Measurements from ENCODE around the gene COX14.
A peak's percentile ranks its signal among the peaks of the same experiment; 100 is the strongest.
"Not testable (repeated sequence)": the region's sequence is repeated elsewhere in the genome, so short reads cannot be mapped to it uniquely, and the experiment has no call there.

COX14 gene

DNA sequence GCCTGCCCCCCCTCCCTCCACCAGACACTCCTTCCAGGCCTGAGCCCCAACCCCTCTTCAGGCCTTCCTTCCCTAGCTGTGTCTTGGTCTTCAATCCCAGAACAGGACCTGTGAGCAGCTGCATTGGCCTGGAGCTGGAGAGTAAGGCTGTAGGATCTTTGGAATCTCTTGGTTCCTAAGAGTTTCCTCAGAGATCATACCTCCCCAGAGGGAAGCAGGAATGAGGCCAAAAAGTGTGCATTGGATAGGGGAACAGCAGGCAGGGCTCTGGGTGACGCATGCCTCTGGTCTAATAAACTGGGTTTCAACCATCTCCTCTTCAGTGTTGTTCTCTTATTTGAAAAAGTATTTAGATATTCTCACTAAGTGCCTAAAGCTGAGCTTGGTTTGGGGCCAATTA, 28.7 kb upstream of the COX14 start (continued):
- TF ChIP-seq PRDM6 (tag by site-specific recombination; IDR thresholded peaks at IDR 0.05) (no peak), ZNF768 (tag by site-specific recombination; IDR thresholded peaks at IDR 0.05) (no peak)

DNA sequence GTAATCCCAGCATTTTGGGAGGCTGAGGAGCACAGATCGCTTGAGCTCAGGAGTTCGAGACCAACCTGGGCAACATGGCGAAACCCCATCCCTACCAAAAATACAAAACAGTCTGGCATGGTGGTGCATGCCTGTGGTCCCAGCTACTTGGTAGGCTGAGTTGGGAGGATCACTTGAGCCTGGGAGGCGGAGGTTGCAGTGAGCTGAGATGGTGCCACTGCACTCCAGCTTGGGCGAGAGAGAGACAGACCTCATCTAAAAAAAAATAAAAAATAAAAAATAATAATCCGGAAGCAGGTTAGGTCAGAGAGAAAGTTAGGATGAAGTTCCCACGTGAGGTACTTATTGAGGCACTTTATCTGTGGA, 27.6 kb upstream of the COX14 start:
- peak overlapping the region; percentile 75 for H3K4me3 ChIP-seq (ENCODE audit: low read depth, low read length)
- POLR2A ChIA-PET: interaction anchor here (0.5 to 2.9 kb wide), 26 partner anchors 8 to 263 kb away, joined by 3 to 68 read pairs (median 4); partner anchors contain the start of genes BCDIN3D, CERS5, COX14 and GPD1
- H3K27ac ChIP-seq (ENCODE audit: extremely low read depth, low read depth, low read length): peak overlapping the region; percentile 69
- peaks cover 22 to 34% of the 10 kb centered on the region in 2 experiments for H3K36me3 ChIP-seq (ENCODE audit: control insufficient read depth in 2 of 2, insufficient read depth in 1 of 2, low read length in 2 of 2)
- H3K4me1 ChIP-seq (ENCODE audit: control insufficient read depth, insufficient read depth, low read length); H3K9me3 ChIP-seq (ENCODE audit: control insufficient read depth, insufficient read depth, low read depth, low read length): not testable (repeated sequence)
- TF ChIP-seq ZNF335 (tag by site-specific recombination; conservative IDR thresholded peaks at IDR 0.05) (peak; percentile 68), ZNF362 (tag by site-specific recombination; IDR thresholded peaks at IDR 0.05) (peak; percentile 64; the same call in 1 of the 2 replicates), EGR2 (tag by site-specific recombination; IDR thresholded peaks at IDR 0.05; ENCODE audit: low read depth) (0 out of 2 replicates have a peak, but pooled peaks have one; percentile 19), ZFHX2 (tag by site-specific recombination; conservative IDR thresholded peaks at IDR 0.05) (peak; percentile 31)
- TF ChIP-seq, protein P1, sequence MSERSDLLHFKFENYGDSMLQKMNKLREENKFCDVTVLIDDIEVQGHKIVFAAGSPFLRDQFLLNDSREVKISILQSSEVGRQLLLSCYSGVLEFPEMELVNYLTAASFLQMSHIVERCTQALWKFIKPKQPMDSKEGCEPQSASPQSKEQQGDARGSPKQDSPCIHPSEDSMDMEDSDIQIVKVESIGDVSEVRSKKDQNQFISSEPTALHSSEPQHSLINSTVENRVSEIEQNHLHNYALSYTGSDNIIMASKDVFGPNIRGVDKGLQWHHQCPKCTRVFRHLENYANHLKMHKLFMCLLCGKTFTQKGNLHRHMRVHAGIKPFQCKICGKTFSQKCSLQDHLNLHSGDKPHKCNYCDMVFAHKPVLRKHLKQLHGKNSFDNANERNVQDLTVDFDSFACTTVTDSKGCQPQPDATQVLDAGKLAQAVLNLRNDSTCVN (tag by site-specific recombination; optimal IDR thresholded peaks at IDR 0.05): peak; percentile 8
- CTCF ChIA-PET: interaction anchor here (0.5 to 3.8 kb wide), 29 partner anchors 8 to 1330 kb away, joined by 3 to 34 read pairs (median 5); partner anchors contain the start of genes CERS5 and COX14

GRCh38 chr12:50084775-50085614, 27.0 kb upstream of the COX14 start, which contains the start of gene SMARCD1:
SMARCD1 (plus strand) TSS chr12:50085342; CDS start chr12:50085370, 28 bp downstream.
- peak within 1 kb of the TSS; percentile 69 for H3K27ac ChIP-seq (ENCODE audit: extremely low read depth, low read depth, low read length)
- ChIA-PET CTCF (interaction anchor here (0.5 to 3.8 kb wide), 31 partner anchors 9 to 1329 kb away, joined by 3 to 34 read pairs (median 4); partner anchors contain the start of genes CERS5 and COX14), POLR2A (interaction anchor here (0.5 to 2.9 kb wide), 26 partner anchors 8 to 264 kb away, joined by 3 to 68 read pairs (median 4); partner anchors contain the start of genes BCDIN3D, CERS5, COX14 and GPD1)
- peaks cover 28 to 40% of the 10 kb centered on the region in 2 experiments for H3K36me3 ChIP-seq (ENCODE audit: control insufficient read depth in 2 of 2, insufficient read depth in 1 of 2, low read length in 2 of 2)
- H3K4me1 ChIP-seq (ENCODE audit: control insufficient read depth, insufficient read depth, low read length): no peaks in the 10 kb centered on the region
- H3K4me3 ChIP-seq (ENCODE audit: low read depth, low read length): peak within 1 kb of the TSS; percentile 75
- no peaks in the 10 kb centered on the region for H3K9me3 ChIP-seq (ENCODE audit: control insufficient read depth, insufficient read depth, low read depth, low read length)
- TF ChIP-seq ZNF791 (tag by site-specific recombination; IDR thresholded peaks at IDR 0.05) (no peak), ZEB2 (tag by site-specific recombination; IDR thresholded peaks at IDR 0.05) (peak; percentile 84), ZSCAN4 (tag by site-specific recombination; IDR thresholded peaks at IDR 0.05) (no peak), OSR2 (tag by site-specific recombination; IDR thresholded peaks at IDR 0.05) (no peak), ZBTB8A (tag by site-specific recombination; IDR thresholded peaks at IDR 0.05) (peak; percentile 44), ZNF140 (tag by site-specific recombination; IDR thresholded peaks at IDR 0.05) (no peak), ZNF132 (tag by site-specific recombination; IDR thresholded peaks at IDR 0.05; ENCODE audit: borderline replicate concordance) (no peak), ZNF521 (tag by site-specific recombination; IDR thresholded peaks at IDR 0.05) (no peak), ZNF707 (tag by site-specific recombination; IDR thresholded peaks at IDR 0.05) (no peak), KLF16 (tag by site-specific recombination; IDR thresholded peaks at IDR 0.05) (no peak; the same call in none of the 2 replicates)
- TF ChIP-seq, protein P2, sequence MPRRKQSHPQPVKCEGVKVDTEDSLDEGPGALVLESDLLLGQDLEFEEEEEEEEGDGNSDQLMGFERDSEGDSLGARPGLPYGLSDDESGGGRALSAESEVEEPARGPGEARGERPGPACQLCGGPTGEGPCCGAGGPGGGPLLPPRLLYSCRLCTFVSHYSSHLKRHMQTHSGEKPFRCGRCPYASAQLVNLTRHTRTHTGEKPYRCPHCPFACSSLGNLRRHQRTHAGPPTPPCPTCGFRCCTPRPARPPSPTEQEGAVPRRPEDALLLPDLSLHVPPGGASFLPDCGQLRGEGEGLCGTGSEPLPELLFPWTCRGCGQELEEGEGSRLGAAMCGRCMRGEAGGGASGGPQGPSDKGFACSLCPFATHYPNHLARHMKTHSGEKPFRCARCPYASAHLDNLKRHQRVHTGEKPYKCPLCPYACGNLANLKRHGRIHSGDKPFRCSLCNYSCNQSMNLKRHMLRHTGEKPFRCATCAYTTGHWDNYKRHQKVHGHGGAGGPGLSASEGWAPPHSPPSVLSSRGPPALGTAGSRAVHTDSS (tag by site-specific recombination; IDR thresholded peaks at IDR 0.05): peak; percentile 55; the same call in 1 of the 2 replicates
- TF ChIP-seq, protein P3, sequence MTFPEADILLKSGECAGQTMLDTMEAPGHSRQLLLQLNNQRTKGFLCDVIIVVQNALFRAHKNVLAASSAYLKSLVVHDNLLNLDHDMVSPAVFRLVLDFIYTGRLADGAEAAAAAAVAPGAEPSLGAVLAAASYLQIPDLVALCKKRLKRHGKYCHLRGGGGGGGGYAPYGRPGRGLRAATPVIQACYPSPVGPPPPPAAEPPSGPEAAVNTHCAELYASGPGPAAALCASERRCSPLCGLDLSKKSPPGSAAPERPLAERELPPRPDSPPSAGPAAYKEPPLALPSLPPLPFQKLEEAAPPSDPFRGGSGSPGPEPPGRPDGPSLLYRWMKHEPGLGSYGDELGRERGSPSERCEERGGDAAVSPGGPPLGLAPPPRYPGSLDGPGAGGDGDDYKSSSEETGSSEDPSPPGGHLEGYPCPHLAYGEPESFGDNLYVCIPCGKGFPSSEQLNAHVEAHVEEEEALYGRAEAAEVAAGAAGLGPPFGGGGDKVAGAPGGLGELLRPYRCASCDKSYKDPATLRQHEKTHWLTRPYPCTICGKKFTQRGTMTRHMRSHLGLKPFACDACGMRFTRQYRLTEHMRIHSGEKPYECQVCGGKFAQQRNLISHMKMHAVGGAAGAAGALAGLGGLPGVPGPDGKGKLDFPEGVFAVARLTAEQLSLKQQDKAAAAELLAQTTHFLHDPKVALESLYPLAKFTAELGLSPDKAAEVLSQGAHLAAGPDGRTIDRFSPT (tag by site-specific recombination; IDR thresholded peaks at IDR 0.05): no peak

Measured in HEK293 (cell line).